Kasumi-1 (cell line): Measurements from ENCODE around the gene GRIK4.
"Not testable (repeated sequence)": the region's sequence is repeated elsewhere in the genome, so short reads cannot be mapped to it uniquely, and the experiment has no call there.

ENCODE experiments used
- DNase-seq, 2 experiments: peaks; one replicate each; lab custom pipeline; 2025; lab: John Stamatoyannopoulos, UW

Gene GRIK4

GRCh38 chr11:120781486-120782120 is 270.1 kb downstream of the GRIK4 start:
- no peak for DNase-seq

DNA sequence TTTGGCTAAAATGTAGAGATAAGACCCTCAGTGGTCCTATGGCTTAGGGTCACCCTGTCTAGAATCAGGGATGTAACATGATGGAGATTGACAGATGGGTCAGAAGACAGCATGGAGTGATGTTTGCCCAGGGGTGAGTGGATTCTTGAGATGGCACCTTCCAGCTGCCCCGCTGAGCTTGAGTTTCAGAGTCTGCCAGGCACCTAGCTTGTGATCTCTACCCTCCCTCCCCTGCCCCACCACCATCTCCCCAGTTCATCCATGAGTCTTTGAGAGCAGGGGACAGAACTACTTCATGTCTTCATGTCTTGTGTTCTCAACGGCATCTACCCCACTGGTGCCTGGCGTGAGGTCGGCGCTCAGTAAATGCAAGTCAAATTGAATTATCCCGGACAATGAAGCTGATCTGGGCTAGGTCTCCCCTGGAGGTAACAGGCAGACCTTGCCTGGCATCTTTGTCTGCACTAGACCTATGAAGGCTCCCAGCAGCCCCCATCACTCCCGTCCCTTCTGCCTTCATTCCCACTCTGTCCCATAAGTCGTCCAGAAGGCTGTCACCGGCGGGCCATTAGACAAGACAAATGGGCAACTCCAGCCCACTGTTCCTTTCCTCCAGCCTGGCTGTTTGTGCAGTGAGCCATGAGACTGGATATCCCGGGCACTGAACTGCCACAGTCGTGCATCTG is 273.2 kb downstream of the GRIK4 start:
- DNase-seq, result no peak

GRCh38 chr11:120785576-120785975 is 274.0 kb downstream of the GRIK4 start:
- no peak for DNase-seq

GRCh38 chr11:120786206-120786735 is 274.7 kb downstream of the GRIK4 start:
- DNase-seq, result no peak

- DNase-seq, result not testable (repeated sequence)
These were observed 275.7 kb downstream of the GRIK4 start for GRCh38 chr11:120787224-120787623.

DNA sequence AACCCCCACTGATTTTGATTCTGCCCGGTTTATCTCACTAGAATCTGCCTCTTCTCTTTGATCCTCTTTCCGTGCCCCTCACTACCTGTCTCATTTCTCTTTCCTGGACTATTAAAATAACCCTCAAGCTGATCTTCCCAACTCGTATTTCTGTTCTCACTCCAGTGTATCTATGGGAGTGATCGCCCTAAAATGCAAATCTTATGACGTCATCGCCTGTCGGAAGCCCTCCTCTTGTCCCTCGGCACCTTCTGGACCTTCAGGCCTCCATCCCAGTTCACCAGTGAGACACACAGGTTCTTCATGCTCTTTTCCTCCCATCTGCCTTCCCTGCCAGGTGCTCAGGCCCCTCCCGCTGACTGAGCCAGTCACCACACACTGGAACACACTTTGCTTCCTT is 277.8 kb downstream of the GRIK4 start:
- DNase-seq, result no peak

DNA sequence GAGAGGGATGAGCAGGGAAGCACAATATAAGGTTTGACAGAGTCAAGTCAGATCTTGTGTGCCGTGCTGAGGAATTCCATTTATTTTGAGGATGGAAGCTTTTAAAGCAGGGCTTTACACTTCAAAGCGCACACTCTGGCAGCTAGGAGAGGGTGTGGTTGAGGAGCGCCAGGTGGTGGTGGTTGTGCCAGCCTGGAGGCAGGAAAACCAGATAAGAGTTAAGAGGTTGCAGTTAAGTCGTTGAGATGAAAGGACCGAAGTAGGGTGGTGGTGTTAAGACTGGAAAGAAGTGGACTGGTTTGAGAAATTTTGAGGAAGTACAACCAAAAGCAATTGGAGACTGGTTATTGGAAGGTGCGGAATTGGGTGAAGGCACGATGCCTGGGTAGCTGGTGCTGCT is 280.8 kb downstream of the GRIK4 start:
- no peak for DNase-seq

- DNase-seq, result no peak
These were observed 281.6 kb downstream of the GRIK4 start for GRCh38 chr11:120793150-120793549.

DNA sequence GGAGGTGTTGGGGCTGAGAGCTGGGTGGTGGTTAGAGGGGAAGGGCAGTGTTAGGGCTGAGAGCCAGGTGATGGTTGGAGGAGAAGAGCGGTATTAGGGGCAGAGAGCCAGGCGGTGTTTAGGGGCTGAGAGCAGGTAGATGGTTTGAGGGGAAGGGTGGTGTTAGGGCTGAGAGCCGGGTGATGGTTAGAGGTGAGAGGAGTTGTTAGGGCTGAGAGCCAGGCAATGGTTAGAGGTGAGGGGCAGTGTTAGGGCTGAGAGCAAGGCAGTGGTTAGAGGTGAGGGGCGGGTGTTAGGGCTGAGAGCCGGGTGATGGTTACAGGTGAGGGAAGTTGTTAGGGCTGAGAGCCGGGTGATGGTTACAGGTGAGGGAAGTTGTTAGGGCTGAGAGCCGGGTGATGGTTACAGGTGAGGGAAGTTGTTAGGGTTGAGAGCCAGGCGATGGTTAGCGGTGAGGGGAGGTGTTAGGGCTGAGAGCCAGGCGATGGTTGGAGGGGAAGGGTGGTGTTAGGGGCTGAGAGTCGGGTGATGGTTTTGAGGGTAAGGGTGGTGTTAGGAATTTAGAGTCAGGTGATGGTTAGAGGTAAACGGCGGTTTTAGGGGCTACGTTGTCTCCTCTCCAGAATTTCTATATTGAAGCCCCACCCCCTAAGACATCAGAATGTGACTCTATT is 282.4 kb downstream of the GRIK4 start:
- no peak for DNase-seq

DNA sequence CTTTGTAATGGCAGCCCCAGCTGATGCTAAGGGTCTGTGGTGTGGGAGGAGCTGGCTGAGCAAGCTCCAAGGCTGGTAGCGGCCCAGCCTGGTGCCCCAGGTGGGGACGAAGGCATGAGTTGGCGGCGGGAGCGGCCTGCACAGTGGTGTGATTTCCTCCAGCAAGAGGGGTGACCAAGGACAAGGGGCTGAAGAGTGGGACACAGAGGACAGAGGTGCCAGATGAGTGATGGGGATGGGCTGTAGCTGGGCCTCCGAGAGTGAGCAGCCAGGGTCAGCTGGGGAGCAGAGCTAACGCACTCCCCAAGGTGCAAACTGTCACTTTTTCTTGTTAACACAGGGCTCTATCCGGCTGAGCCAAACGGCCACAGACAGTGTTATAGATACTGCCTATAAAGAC is 283.2 kb downstream of the GRIK4 start:
- no peak for DNase-seq

DNA sequence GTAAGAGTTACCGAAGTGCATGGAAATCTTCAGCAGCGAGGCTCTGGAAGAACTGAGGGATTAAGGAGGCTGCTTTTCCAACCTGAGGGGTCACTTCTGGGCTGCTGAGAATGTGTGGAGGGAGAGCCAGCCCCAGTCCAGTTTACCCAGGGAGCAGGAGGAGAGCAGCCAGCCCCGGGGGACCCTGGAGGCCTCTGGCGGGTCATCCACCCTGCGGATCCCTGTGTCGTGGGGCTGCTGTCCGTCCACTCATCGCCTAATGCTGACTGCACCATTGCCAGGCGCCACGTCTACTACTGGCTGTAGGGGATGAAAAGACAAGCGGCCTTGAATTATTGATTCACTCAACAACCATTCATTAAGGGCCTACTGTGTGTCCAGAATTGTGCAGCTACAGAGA is 283.6 kb downstream of the GRIK4 start:
- no peak for DNase-seq

- DNase-seq, result no peak
These were observed 285.6 kb downstream of the GRIK4 start for GRCh38 chr11:120797143-120797542.

GRCh38 chr11:120798854-120799253 is 287.3 kb downstream of the GRIK4 start:
- DNase-seq, result no peak

DNA sequence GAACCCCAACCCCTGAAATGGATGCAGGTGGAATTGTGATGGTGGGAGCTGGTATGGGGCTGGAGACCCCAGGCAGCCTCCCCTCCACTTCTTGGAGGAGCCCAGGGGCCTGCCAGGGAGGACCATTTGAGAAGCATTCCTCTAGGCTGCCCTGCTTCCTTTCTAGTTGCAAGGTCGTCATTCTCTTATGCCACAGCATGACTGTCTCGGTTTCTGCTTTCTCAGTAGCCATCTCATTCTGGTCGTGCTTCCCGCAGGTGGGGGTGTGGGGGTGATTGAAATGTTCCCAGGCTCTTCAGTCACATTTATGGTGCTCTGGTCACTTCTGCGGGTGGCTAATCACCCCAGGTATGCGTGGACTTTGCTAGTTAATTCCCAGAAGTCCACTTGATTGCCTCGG is 288.7 kb downstream of the GRIK4 start:
- no peak for DNase-seq

GRCh38 chr11:120801801-120802689 is 290.5 kb downstream of the GRIK4 start:
- peak; percentile 15 to 37 for DNase-seq

DNA sequence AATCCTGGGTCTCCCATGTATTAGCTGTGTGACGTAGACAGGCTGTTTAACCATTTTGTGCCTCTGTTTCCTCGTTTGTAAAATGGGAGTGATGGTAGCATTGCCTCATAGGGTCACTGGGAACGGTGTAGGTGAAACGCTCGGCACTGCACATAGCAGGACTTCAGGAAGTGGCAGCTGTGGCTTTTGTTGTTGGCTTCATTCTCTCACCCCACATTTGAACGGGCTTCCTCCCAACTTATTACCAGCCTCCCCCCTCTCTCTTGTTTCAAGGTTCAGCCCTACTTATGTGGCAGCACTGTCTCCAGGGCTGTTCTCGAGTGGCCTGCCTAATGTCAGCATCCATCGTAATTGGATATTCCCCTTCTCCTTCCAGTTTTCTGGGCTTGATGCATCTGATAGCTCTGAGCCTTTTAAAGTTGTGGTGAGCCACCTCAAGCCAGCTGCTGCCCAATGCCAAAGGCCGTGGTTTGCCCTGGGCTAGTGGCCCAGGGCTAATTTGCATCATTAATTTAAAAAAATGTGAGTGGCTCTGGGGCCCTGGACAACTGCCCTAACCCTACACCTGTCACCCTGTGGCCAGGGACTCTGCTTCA is 294.5 kb downstream of the GRIK4 start:
- no peak for DNase-seq

DNA sequence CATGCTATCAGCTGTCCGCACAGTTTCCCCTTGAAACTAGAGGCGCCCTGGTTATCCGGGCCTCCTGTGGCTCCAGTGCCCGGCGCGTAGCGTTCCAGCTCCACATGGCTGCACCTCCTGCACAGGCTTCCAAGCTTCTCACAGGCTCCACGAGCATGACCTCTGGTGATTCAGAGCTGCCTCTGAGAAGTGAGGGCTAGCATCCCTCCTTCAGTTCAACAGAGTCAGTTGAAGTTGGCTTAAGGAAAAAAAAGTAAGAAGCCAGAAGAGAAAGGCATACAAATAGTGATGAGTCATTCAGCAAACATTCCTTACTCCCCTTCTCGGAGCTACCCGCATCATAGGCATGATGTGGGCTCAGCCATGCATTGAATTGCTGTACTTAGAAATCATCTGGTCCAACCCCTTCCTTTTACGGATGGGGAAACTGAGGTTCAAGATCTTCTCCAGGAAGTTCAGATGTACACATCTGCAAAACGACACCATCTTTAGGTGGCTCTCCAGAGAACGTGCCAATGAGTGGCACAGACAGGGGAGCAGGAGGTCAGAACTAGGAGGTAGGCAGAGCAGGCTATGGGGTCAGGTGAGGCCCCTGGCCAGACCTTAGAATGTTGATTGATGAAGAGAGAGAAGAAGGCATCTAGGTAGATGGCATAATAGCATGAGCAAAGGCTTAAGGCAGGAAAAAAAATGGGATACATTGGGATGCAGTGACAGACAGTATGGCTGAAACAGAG is 296.0 kb downstream of the GRIK4 start:
- DNase-seq, result no peak

DNA sequence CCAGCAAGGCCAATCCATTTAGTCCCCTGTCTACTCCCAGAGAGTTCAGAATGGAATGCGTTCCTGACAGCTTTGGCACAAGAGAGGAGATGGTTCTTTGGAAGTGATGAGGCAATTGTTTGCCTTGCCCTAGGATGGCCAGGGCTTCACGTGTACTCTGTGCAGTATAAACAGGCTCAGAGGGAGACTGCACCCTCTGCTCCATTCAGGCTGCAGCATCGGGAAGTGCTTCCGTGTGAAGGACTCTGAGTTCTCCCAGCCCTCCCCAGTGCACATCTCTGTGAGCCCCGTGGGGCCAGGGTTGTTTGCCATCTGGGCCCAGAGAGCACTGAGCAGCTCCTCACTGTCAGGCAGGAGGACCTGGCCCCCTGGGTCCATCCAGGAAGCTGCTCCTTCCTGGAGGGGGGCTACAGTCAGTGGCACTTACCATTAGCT is 297.1 kb downstream of the GRIK4 start:
- no peak for DNase-seq

- DNase-seq, result no peak
These were observed 298.7 kb downstream of the GRIK4 start for GRCh38 chr11:120810251-120810650.

DNA sequence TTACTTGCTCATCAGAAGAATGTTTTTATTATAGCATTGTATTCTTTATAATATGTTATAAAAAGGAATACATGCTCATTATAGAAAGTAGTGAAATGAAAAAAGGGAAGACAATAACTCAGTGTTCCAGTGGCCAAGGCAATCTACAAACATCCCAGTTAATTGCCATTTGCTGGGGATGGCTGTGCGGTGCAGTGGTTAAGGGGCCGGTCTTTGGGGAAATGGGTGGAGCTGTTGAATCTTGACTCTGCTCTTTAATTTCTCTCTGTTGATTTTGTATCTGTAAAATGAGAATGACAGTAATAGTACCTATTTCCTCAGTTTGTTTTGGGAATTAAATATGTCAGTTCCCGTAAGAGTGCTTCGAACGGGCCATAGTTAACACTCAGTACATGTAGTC is 299.7 kb downstream of the GRIK4 start:
- DNase-seq, result no peak

DNA sequence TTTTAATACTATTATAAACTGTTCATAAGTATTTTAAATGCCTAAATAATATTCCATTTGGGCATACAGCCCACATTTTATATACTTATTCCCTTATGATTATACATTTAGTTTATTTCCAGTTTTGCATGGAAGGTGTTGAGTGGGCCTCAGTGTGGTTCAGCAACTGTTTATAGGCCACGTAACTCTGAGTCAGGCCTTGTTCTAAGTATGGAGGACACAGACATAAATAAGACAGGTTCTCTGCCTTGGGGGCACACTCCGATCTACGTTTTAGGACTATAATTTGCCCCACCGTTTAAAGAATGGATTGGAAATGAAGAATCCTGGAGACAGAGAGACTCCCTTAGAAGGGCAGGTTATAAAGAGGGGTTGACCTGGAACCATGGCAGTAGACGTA is 300.2 kb downstream of the GRIK4 start:
- no peak for DNase-seq
